22Rv1 (cell line): ENCODE data around the gene SLC26A9.

Experiments
- ZFX ChIP-seq: fragments of 450-650 bp; IDR thresholded peaks from 2 replicates; pipeline ENCODE4 v1.6.1; 2017; ENCODE audit warnings: antibody characterized with exemption, borderline replicate concordance
- TF ChIP-seq, protein P1 (sequence below): fragments of 450-650 bp; IDR thresholded peaks from 2 replicates; pipeline ENCODE4 v1.5.1; 2017; ENCODE audit warnings: mild to moderate bottlenecking

DNA sequence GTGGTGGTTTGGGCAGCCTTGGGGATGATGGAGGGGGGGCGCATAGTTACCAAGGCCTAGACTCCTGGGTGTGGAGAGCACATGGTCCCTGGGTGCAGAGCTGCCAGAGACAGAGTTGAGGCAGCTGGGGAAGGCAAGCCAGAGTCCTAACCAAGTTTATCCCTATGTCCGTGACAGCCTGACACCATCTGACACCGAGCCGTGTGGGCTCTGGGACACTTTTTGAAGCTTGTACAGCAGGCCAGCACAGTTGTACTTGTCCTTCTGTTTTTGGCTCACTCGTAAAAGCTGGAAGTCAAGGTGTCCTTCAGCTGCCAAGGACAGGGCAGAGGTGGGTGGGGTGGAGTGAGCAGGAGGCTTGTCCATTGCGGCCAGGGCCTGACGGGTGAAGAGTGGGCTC is 28.5 kb downstream of the SLC26A9 start:
- TF ChIP-seq, protein P1, sequence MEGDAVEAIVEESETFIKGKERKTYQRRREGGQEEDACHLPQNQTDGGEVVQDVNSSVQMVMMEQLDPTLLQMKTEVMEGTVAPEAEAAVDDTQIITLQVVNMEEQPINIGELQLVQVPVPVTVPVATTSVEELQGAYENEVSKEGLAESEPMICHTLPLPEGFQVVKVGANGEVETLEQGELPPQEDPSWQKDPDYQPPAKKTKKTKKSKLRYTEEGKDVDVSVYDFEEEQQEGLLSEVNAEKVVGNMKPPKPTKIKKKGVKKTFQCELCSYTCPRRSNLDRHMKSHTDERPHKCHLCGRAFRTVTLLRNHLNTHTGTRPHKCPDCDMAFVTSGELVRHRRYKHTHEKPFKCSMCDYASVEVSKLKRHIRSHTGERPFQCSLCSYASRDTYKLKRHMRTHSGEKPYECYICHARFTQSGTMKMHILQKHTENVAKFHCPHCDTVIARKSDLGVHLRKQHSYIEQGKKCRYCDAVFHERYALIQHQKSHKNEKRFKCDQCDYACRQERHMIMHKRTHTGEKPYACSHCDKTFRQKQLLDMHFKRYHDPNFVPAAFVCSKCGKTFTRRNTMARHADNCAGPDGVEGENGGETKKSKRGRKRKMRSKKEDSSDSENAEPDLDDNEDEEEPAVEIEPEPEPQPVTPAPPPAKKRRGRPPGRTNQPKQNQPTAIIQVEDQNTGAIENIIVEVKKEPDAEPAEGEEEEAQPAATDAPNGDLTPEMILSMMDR, result no peak
- no peak for TF ChIP-seq ZFX
